ENCODE results near the gene NFYA. TPM values are rescaled to one million over a fixed set of nuclear protein-coding genes. Genes with fewer than 3 reads are reported as not detected.

Gene NFYA
- total RNA-seq, 3 donors from 2014 or later, result 28.6 to 33.4 (median 29.8) TPM

- H3K27me3 ChIP-seq, result no peaks in the 10 kb centered on the region
- no peak overlapping the region for H3K27ac ChIP-seq
Observed at GRCh38 chr6:41051873-41052272, 20.9 kb upstream of the NFYA start.

GRCh38 chr6:41053041-41053440 lies 19.7 kb upstream of the NFYA start, which contains the start of gene APOBEC2:
APOBEC2 (plus strand) TSS chr6:41053202; CDS start chr6:41053348, 146 bp downstream.
- Histone ChIP-seq H3K27me3 (no peaks in the 10 kb centered on the region), H3K36me3 (no peaks in the 10 kb centered on the region), H3K4me3 (no peak within 1 kb of the TSS), H3K9me3 (no peaks in the 10 kb centered on the region), H3K4me1 (no peaks in the 10 kb centered on the region), H3K27ac (no peak within 1 kb of the TSS)
- DNase-seq (ENCODE audit: low spot score in 2 of 2), result no peak
- intact Hi-C loops (cut with DNase I; ENCODE audit: low total_unique reads), result no loop called here
- TF ChIP-seq CTCF (IDR thresholded peaks at IDR 0.05), result no peak
- TF ChIP-seq POLR2AphosphoS5 (IDR thresholded peaks at IDR 0.05), result no peak
- no peak for TF ChIP-seq POLR2A (IDR thresholded peaks at IDR 0.05)

More at GRCh38 chr6:41051873-41052272, 20.9 kb upstream of the NFYA start:
- no peak for DNase-seq (ENCODE audit: low spot score in 2 of 2)
- Histone ChIP-seq H3K9me3 (no peaks in the 10 kb centered on the region), H3K36me3 (no peaks in the 10 kb centered on the region), H3K4me1 (no peaks in the 10 kb centered on the region), H3K4me3 (no peak overlapping the region)
- intact Hi-C loops (cut with DNase I; ENCODE audit: low total_unique reads), result no loop called here
- TF ChIP-seq CTCF (IDR thresholded peaks at IDR 0.05), result no peak

- Histone ChIP-seq H3K4me1 (no peaks in the 10 kb centered on the region), H3K27ac (no peak overlapping the region), H3K9me3 (no peaks in the 10 kb centered on the region), H3K4me3 (no peak overlapping the region), H3K36me3 (no peaks in the 10 kb centered on the region), H3K27me3 (no peaks in the 10 kb centered on the region)
- intact Hi-C loops (cut with DNase I; ENCODE audit: low total_unique reads), result no loop called here
- TF ChIP-seq POLR2AphosphoS5 (IDR thresholded peaks at IDR 0.05), result no peak
- no peak for TF ChIP-seq POLR2A (IDR thresholded peaks at IDR 0.05)
- TF ChIP-seq CTCF (IDR thresholded peaks at IDR 0.05), result no peak
- DNase-seq (ENCODE audit: low spot score in 2 of 2), result no peak
Observed at GRCh38 chr6:41054511-41054910, 18.3 kb upstream of the NFYA start.

GRCh38 chr6:41055149-41055548 lies 17.6 kb upstream of the NFYA start:
- no peaks in the 10 kb centered on the region for H3K36me3 ChIP-seq
- no peaks in the 10 kb centered on the region for H3K27me3 ChIP-seq
- no peak overlapping the region for H3K4me3 ChIP-seq
- H3K4me1 ChIP-seq, result no peaks in the 10 kb centered on the region
- no peak for TF ChIP-seq POLR2AphosphoS5 (IDR thresholded peaks at IDR 0.05)
- no peak for TF ChIP-seq CTCF (IDR thresholded peaks at IDR 0.05)
- intact Hi-C loops (cut with DNase I; ENCODE audit: low total_unique reads), result no loop called here
- H3K9me3 ChIP-seq, result no peaks in the 10 kb centered on the region
- no peak for DNase-seq (ENCODE audit: low spot score in 2 of 2)
- no peak overlapping the region for H3K27ac ChIP-seq

- intact Hi-C loops (cut with DNase I; ENCODE audit: low total_unique reads), result no loop called here
- Histone ChIP-seq H3K4me1 (no peaks in the 10 kb centered on the region), H3K4me3 (no peak overlapping the region), H3K36me3 (no peaks in the 10 kb centered on the region), H3K27me3 (no peaks in the 10 kb centered on the region), H3K27ac (no peak overlapping the region), H3K9me3 (no peaks in the 10 kb centered on the region)
- no peak for DNase-seq (ENCODE audit: low spot score in 2 of 2)
- no peak for TF ChIP-seq POLR2A (IDR thresholded peaks at IDR 0.05)
- no peak for TF ChIP-seq CTCF (IDR thresholded peaks at IDR 0.05)
- no peak for TF ChIP-seq POLR2AphosphoS5 (IDR thresholded peaks at IDR 0.05)
Observed at GRCh38 chr6:41056768-41057490, 15.8 kb upstream of the NFYA start.
